Cerebellar cortex (tissue), 1 donor: ENCODE data around the gene EMX1.
"Not testable (repeated sequence)": the region's sequence is repeated elsewhere in the genome, so short reads cannot be mapped to it uniquely, and the experiment has no call there.

ENCODE experiments used
- DNase-seq: peaks from one replicate; pipeline ENCODE4 v3.0.0-alpha.2; 2015; ENCODE audit warnings: low spot score

EMX1 gene

GRCh38 chr2:72900191-72900825, 17.0 kb upstream of the EMX1 start:
- no peak for DNase-seq

GRCh38 chr2:72901426-72901825, 15.9 kb upstream of the EMX1 start:
- no peak for DNase-seq

GRCh38 chr2:72907369-72907768, 9.9 kb upstream of the EMX1 start:
- not testable (repeated sequence) for DNase-seq

- DNase-seq = no peak
Observed at GRCh38 chr2:72908741-72909140, 8.6 kb upstream of the EMX1 start.

GRCh38 chr2:72911256-72911655, 6.1 kb upstream of the EMX1 start:
- no peak for DNase-seq

- DNase-seq = no peak
Observed at GRCh38 chr2:72913486-72914205, 3.7 kb upstream of the EMX1 start.

GRCh38 chr2:72914206-72914559, 3.1 kb upstream of the EMX1 start:
- no peak for DNase-seq

GRCh38 chr2:72914589-72915319, 2.6 kb upstream of the EMX1 start:
- DNase-seq = no peak

GRCh38 chr2:72915320-72915906, 1.9 kb upstream of the EMX1 start:
- DNase-seq = no peak

- no peak for DNase-seq
Observed at GRCh38 chr2:72915907-72916742, 1.2 kb upstream of the EMX1 start.

GRCh38 chr2:72916743-72917137, 579 bp upstream of the EMX1 start:
- no peak for DNase-seq

GRCh38 chr2:72917877-72918553, 696 bp downstream of the EMX1 start:
- no peak for DNase-seq

- DNase-seq = no peak
Observed at GRCh38 chr2:72919414-72920317, 2.3 kb downstream of the EMX1 start.

GRCh38 chr2:72920318-72921087, 3.2 kb downstream of the EMX1 start:
- no peak for DNase-seq

- DNase-seq = no peak
Observed at GRCh38 chr2:72921088-72921851, 4.0 kb downstream of the EMX1 start.

- DNase-seq = no peak
Observed at GRCh38 chr2:72921853-72922252, 4.5 kb downstream of the EMX1 start.

- no peak for DNase-seq
Observed at GRCh38 chr2:72923833-72924352, 6.6 kb downstream of the EMX1 start.
